Measurements from ENCODE around the gene GMDS. TPM values are rescaled to one million over a fixed set of nuclear protein-coding genes. Genes with fewer than 3 reads are reported as not detected.

Gene GMDS
- total and polyA plus RNA-seq, 2 donors (not counting 1 experiment from before 2014, with no cell fraction given) = 11.5 to 16.4 TPM

DNA sequence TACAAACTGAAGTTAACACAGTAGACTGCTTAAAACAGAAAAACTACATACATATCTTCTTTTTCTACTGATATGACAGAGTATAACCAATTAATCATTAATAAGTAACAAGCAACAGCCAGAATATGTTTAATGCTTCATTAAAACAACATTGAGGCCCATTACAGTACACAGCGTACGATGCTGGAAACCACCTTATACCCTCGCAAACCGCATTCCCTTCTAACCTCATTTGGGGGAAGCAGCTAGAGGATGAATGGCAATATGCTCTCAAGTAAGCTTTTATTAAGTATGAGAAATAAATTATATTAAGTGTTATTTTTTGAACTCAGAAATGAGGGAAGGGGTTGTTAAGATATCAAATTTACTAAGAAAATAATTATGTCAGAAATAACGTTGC lies 142.4 kb downstream of the GMDS start:
- H3K4me1 Mint-ChIP-seq = no peaks in the 10 kb centered on the region
- Histone ChIP-seq H2AFZ (ENCODE audit: insufficient read depth, low read depth, low read length, poor library complexity, severe bottlenecking) (no peak overlapping the region), H3K27ac (ENCODE audit: low read length in 2 of 2) (no peak overlapping the region), H3K4me2 (replicated peaks; ENCODE audit: low read depth, low read length, poor library complexity, severe bottlenecking) (no peak overlapping the region), H3K9ac (ENCODE audit: low read length) (no peak overlapping the region), H3K9me3 (ENCODE audit: control extremely low read depth in 1 of 3, control insufficient read depth in 2 of 3, insufficient read depth in 1 of 3, low read length in 2 of 3) (no peaks in the 10 kb centered on the region), H3K36me3 (replicated peaks in 1 of 2; ENCODE audit: control extremely low read depth in 1 of 2, control insufficient read depth in 1 of 2, extremely low read depth in 1 of 2, insufficient read depth in 2 of 2, low read length in 1 of 2) (no peaks in the 10 kb centered on the region), H3K4me3 (ENCODE audit: control extremely low read depth in 1 of 5, extremely low read depth in 1 of 5, insufficient read depth in 1 of 5, low read depth in 2 of 5, low read length in 4 of 5) (no peak overlapping the region), H3K27me3 (replicated peaks in 1 of 4; ENCODE audit: control extremely low read depth in 1 of 4, control insufficient read depth in 3 of 4, insufficient read depth in 4 of 4, low read length in 3 of 4) (no peaks in the 10 kb centered on the region), H3K79me2 (ENCODE audit: control insufficient read depth, insufficient read depth, low read length) (no peaks in the 10 kb centered on the region), H3K4me1 (ENCODE audit: control insufficient read depth in 2 of 2, insufficient read depth in 2 of 2, low read length in 2 of 2) (no peaks in the 10 kb centered on the region), H4K20me1 (ENCODE audit: control insufficient read depth, insufficient read depth, low read length, poor library complexity, severe bottlenecking) (no peaks in the 10 kb centered on the region)
- no CpG with 5 or more reads among the region's 5 CpGs for WGBS (ENCODE audit: insufficient coverage)
- ChIA-PET POLR2A (no interaction called here), CTCF (interaction anchor here (1.9 to 2.4 kb wide), 3 partner anchors 488 to 505 kb away, joined by 9 to 19 read pairs (median 18); no protein-coding TSS in a partner anchor)
- no peak for DNase-seq
- H3K27ac Mint-ChIP-seq = no peak overlapping the region
- no peaks in the 10 kb centered on the region for H3K27me3 Mint-ChIP-seq
- ATAC-seq (ENCODE audit: low read depth) = no peak
- intact Hi-C loops (cut with micrococcal nuclease) = loop anchor here (10.0 kb wide), 2 partner anchors 532 to 592 kb away; no protein-coding TSS in a partner anchor
- no peaks in the 10 kb centered on the region for H3K9me3 Mint-ChIP-seq (ENCODE audit: insufficient read depth)
- no peak for TF ChIP-seq EZH2 (IDR thresholded peaks at IDR 0.05; ENCODE audit: borderline replicate concordance, insufficient read depth, low read depth, low read length, poor library complexity, severe bottlenecking)
- TF ChIP-seq, protein P1, sequence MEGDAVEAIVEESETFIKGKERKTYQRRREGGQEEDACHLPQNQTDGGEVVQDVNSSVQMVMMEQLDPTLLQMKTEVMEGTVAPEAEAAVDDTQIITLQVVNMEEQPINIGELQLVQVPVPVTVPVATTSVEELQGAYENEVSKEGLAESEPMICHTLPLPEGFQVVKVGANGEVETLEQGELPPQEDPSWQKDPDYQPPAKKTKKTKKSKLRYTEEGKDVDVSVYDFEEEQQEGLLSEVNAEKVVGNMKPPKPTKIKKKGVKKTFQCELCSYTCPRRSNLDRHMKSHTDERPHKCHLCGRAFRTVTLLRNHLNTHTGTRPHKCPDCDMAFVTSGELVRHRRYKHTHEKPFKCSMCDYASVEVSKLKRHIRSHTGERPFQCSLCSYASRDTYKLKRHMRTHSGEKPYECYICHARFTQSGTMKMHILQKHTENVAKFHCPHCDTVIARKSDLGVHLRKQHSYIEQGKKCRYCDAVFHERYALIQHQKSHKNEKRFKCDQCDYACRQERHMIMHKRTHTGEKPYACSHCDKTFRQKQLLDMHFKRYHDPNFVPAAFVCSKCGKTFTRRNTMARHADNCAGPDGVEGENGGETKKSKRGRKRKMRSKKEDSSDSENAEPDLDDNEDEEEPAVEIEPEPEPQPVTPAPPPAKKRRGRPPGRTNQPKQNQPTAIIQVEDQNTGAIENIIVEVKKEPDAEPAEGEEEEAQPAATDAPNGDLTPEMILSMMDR (IDR thresholded peaks at IDR 0.05) = no peak
- no peak overlapping the region for H3K4me3 Mint-ChIP-seq

GRCh38 chr6:2102316-2102883 lies 143.0 kb downstream of the GMDS start:
- WGBS (ENCODE audit: insufficient coverage) = 66% methylated on average over 3 of the region's 5 CpGs

More at GRCh38 chr6:2102316-2102883, 143.0 kb downstream of the GMDS start:
- no peak overlapping the region for H3K4me3 Mint-ChIP-seq
- ATAC-seq (ENCODE audit: low read depth) = no peak
- H2AFZ ChIP-seq (ENCODE audit: insufficient read depth, low read depth, low read length, poor library complexity, severe bottlenecking) = no peak overlapping the region
- H3K27me3 Mint-ChIP-seq = no peaks in the 10 kb centered on the region
- no peak overlapping the region for H3K4me3 ChIP-seq (ENCODE audit: control extremely low read depth in 1 of 5, extremely low read depth in 1 of 5, insufficient read depth in 1 of 5, low read depth in 2 of 5, low read length in 4 of 5)
- DNase-seq = no peak
- ChIA-PET CTCF (interaction anchor here (2.4 kb wide), 1 partner anchor 505 kb away, joined by 19 read pairs; no protein-coding TSS in a partner anchor), POLR2A (no interaction called here)
- no peaks in the 10 kb centered on the region for H4K20me1 ChIP-seq (ENCODE audit: control insufficient read depth, insufficient read depth, low read length, poor library complexity, severe bottlenecking)
- H3K79me2 ChIP-seq (ENCODE audit: control insufficient read depth, insufficient read depth, low read length) = no peaks in the 10 kb centered on the region
- no peak overlapping the region for H3K27ac ChIP-seq (ENCODE audit: low read length in 2 of 2)
- H3K9ac ChIP-seq (ENCODE audit: low read length) = no peak overlapping the region
- no peak for TF ChIP-seq EZH2 (IDR thresholded peaks at IDR 0.05; ENCODE audit: borderline replicate concordance, insufficient read depth, low read depth, low read length, poor library complexity, severe bottlenecking)
- TF ChIP-seq, protein P1 (IDR thresholded peaks at IDR 0.05) = no peak
- no peaks in the 10 kb centered on the region for H3K4me1 ChIP-seq (ENCODE audit: control insufficient read depth in 2 of 2, insufficient read depth in 2 of 2, low read length in 2 of 2)
- H3K4me2 ChIP-seq (replicated peaks; ENCODE audit: low read depth, low read length, poor library complexity, severe bottlenecking) = no peak overlapping the region
- H3K36me3 ChIP-seq (replicated peaks in 1 of 2; ENCODE audit: control extremely low read depth in 1 of 2, control insufficient read depth in 1 of 2, extremely low read depth in 1 of 2, insufficient read depth in 2 of 2, low read length in 1 of 2) = no peaks in the 10 kb centered on the region
- H3K4me1 Mint-ChIP-seq = no peaks in the 10 kb centered on the region
- H3K9me3 ChIP-seq (ENCODE audit: control extremely low read depth in 1 of 3, control insufficient read depth in 2 of 3, insufficient read depth in 1 of 3, low read length in 2 of 3) = no peaks in the 10 kb centered on the region
- H3K27me3 ChIP-seq (replicated peaks in 1 of 4; ENCODE audit: control extremely low read depth in 1 of 4, control insufficient read depth in 3 of 4, insufficient read depth in 4 of 4, low read length in 3 of 4) = no peaks in the 10 kb centered on the region
- H3K27ac Mint-ChIP-seq = no peak overlapping the region
- no peaks in the 10 kb centered on the region for H3K9me3 Mint-ChIP-seq (ENCODE audit: insufficient read depth)
- intact Hi-C loops (cut with micrococcal nuclease) = loop anchor here (10.0 kb wide), 2 partner anchors 532 to 592 kb away; no protein-coding TSS in a partner anchor
